Gastrocnemius medialis (tissue), 4 donors: Measurements from ENCODE around the gene TMEM158. TPM values are rescaled to one million over a fixed set of nuclear protein-coding genes. Genes with fewer than 3 reads are reported as not detected.

Experiments used
- ATAC-seq, 2 donors: fragments of 150-250 bp; one replicate each; pipeline ENCODE4 v1.9.1; 2016
- DNase-seq, 2 donors: peaks; one replicate each; pipeline ENCODE4 v3.0.0-alpha.2; 2019
- H3K27ac ChIP-seq, 4 donors: fragments of 200-600 bp; sonication (generic); 1 replicate in 1 of 4; 2 replicates in 3 of 4; pipeline ENCODE4 v1.5.1; 2016 to 2018; ENCODE audit warnings: mild to moderate bottlenecking in 2 of 4, moderate library complexity in 1 of 4
- H3K27me3 ChIP-seq, 3 donors: fragments of 200-600 bp; sonication (generic) in 2 of 3; 1 replicate in 1 of 3; 2 replicates in 2 of 3; pipeline versions ENCODE4 v1.5.1 to v1.6.0; 2016 to 2019; ENCODE audit warnings: mild to moderate bottlenecking in 1 of 3, moderate library complexity in 1 of 3
- H3K36me3 ChIP-seq, 2 donors: fragments of 200-600 bp; sonication (generic) in 1 of 2; one replicate each; pipeline ENCODE4 v1.5.1; 2017 to 2018
- H3K4me1 ChIP-seq, 2 donors: fragments of 200-600 bp; sonication (generic) in 1 of 2; one replicate each; pipeline ENCODE4 v1.5.1; 2016 to 2017; ENCODE audit warnings: mild to moderate bottlenecking in 2 of 2
- H3K4me3 ChIP-seq, 4 donors: fragments of 200-600 bp; sonication (generic) in 3 of 4; 1 replicate in 1 of 4; 2 replicates in 3 of 4; pipeline ENCODE4 v1.5.1; 2016 to 2019; ENCODE audit warnings: mild to moderate bottlenecking in 2 of 4
- H3K9me3 ChIP-seq, 3 donors: fragments of 200-600 bp; sonication (generic) in 2 of 3; 1 replicate in 1 of 3; 2 replicates in 2 of 3; pipeline ENCODE4 v1.5.1; 2016 to 2019
- CTCF ChIP-seq, 5 experiments: fragments of 450-650 bp in 3 of 5; fragments of 200-600 bp in 2 of 5; sonication (generic) in 2 of 5; IDR thresholded peaks in 4 of 5; conservative IDR thresholded peaks in 1 of 5; 1 replicate in 4 of 5; 2 replicates in 1 of 5; pipeline ENCODE4 v1.5.1; 2016 to 2019; ENCODE audit warnings: antibody characterized with exemption in 5 of 5, mild to moderate bottlenecking in 3 of 5, moderate library complexity in 3 of 5
- POLR2A ChIP-seq, 2 donors: fragments of 450-650 bp; IDR thresholded peaks; one replicate each; pipeline ENCODE4 v1.6.1; 2017; ENCODE audit warnings: antibody characterized with exemption in 2 of 2, mild to moderate bottlenecking in 2 of 2, moderate library complexity in 2 of 2
- in situ Hi-C, 4 donors: fragments of 200-750 bp; cut with MboI; loops; one replicate each; pipeline versions ENCODE4 v1.15.0 to v1.8.0; 2017; ENCODE audit warnings: low sequenced_read_pairs in 4 of 4
- intact Hi-C: fragments of 100-400 bp; cut with DNase I; formaldehyde crosslinking; loops from one replicate; pipeline ENCODE4 v1.15.1; 2023; ENCODE audit warnings: low total_unique reads
- total RNA-seq, 4 donors: library from RNA; depleted of rRNA; stranded (reverse); fragments of >200 nt; gene quantifications; one replicate each; pipeline versions ENCODE4 v1.1.0 to v1.2.3, GENCODE V29; 2016

Gene TMEM158
- total RNA-seq, 4 donors from 2014 or later: 0.31 to 3.8 (median 1.1) TPM

DNA sequence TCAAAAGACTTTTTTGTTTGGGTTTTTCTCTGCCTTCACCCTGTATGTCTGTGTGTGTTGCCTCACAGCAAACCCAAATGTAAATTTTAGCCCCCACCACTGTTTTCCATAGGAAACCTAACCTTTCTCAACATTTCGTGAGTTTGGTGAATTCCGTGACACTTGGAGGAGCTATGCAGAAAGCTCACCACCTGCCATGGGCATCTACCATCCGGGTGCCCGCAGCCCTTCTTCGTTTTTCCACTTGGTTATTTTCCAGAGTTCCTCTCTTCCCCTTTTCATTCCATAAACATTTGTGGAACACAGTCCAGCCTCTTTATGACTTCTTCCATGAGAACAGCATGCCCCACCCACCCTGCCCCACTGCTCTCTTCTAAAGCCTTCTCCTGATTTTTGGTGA, 31.3 kb downstream of the TMEM158 start:
- Histone ChIP-seq H3K4me1 (no peaks in the 10 kb centered on the region), H3K27me3 (no peaks in the 10 kb centered on the region)

DNA sequence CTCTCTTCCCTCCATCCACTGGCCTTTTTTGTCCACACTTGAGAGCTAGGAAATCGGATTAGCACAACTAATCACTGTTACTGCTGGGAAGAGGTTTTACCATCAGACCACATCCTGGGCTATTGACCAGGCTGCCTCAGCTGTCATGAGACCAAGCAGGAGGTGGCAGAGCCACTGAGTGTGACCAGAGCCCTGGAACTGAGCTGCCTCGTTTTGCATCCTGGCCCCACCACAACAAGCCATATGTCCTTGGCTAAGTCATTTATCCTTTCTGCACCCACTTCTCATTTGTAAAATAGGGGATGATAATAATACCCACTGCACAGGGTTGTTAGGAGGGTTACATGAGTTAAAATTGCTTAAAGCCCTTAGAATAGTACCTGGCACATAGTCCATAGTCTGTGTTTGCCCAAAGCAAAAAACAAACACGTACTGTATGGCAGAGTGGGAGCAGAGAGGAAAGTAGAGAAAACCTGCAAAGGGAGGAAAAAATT, 34.1 kb downstream of the TMEM158 start:
- intact Hi-C loops: no loop called here
- no peak for DNase-seq
- H3K9me3 ChIP-seq: no peaks in the 10 kb centered on the region
- in situ Hi-C loops: no loop called here
- no peaks in the 10 kb centered on the region for H3K4me1 ChIP-seq
- TF ChIP-seq POLR2A (IDR thresholded peaks at IDR 0.05) (no peak), CTCF (IDR thresholded peaks at IDR 0.05 in 4 of 5, conservative IDR thresholded peaks at IDR 0.05 in 1 of 5) (no peak)
- no peak overlapping the region for H3K4me3 ChIP-seq
- no peak overlapping the region for H3K27ac ChIP-seq
- no peaks in the 10 kb centered on the region for H3K27me3 ChIP-seq
- ATAC-seq: no peak
- H3K36me3 ChIP-seq: no peaks in the 10 kb centered on the region

More for the DNA sequence above, 31.3 kb downstream of the TMEM158 start:
- in situ Hi-C loops (no loop called here), intact Hi-C loops (no loop called here)
- H3K27ac ChIP-seq: no peak overlapping the region
- no peak for TF ChIP-seq POLR2A (IDR thresholded peaks at IDR 0.05)
- TF ChIP-seq CTCF (IDR thresholded peaks at IDR 0.05 in 4 of 5, conservative IDR thresholded peaks at IDR 0.05 in 1 of 5): no peak
- no peak for DNase-seq
- H3K9me3 ChIP-seq: no peaks in the 10 kb centered on the region
- no peak overlapping the region for H3K4me3 ChIP-seq
- no peaks in the 10 kb centered on the region for H3K36me3 ChIP-seq
- ATAC-seq: no peak

- DNase-seq (no peak), ATAC-seq (no peak)
- Histone ChIP-seq H3K4me1 (no peaks in the 10 kb centered on the region), H3K4me3 (no peak overlapping the region), H3K9me3 (no peaks in the 10 kb centered on the region), H3K36me3 (no peaks in the 10 kb centered on the region), H3K27ac (no peak overlapping the region), H3K27me3 (no peaks in the 10 kb centered on the region)
- TF ChIP-seq POLR2A (IDR thresholded peaks at IDR 0.05): no peak
- no peak for TF ChIP-seq CTCF (IDR thresholded peaks at IDR 0.05 in 4 of 5, conservative IDR thresholded peaks at IDR 0.05 in 1 of 5)
- in situ Hi-C loops (no loop called here), intact Hi-C loops (no loop called here)
These were observed 34.7 kb downstream of the TMEM158 start for GRCh38 chr3:45191424-45191823.

GRCh38 chr3:45188719-45189659, 37.1 kb downstream of the TMEM158 start:
- no peak overlapping the region for H3K4me3 ChIP-seq
- H3K9me3 ChIP-seq: no peaks in the 10 kb centered on the region
- H3K36me3 ChIP-seq: no peaks in the 10 kb centered on the region
- no peaks in the 10 kb centered on the region for H3K4me1 ChIP-seq
- DNase-seq (no peak), ATAC-seq (no peak)
- TF ChIP-seq POLR2A (IDR thresholded peaks at IDR 0.05): no peak
- TF ChIP-seq CTCF (IDR thresholded peaks at IDR 0.05 in 4 of 5, conservative IDR thresholded peaks at IDR 0.05 in 1 of 5): no peak
- in situ Hi-C loops: no loop called here
- no peaks in the 10 kb centered on the region for H3K27me3 ChIP-seq
- H3K27ac ChIP-seq: no peak overlapping the region
- intact Hi-C loops: no loop called here
